K562 (cell line): Measurements from ENCODE around the gene VSTM2B.

Experiments
- BHLHE40 ChIP-seq: IDR thresholded peaks from 2 replicates; pipeline ENCODE4 v1.6.1; 2011; ENCODE audit warnings: low read length, improper control_type of control experiment
- GABPA ChIP-seq: fragments of 200-800 bp; sonication (Bioruptor generic); conservative IDR thresholded peaks from 2 replicates; pipeline ENCODE4 v1.6.1; 2016; ENCODE audit warnings: low read depth, missing genetic modification characterization, missing compliant biosample characterization
- JUND ChIP-seq, 2 experiments: IDR thresholded peaks; 2 replicates in 1 of 2; 3 replicates in 1 of 2; pipeline ENCODE4 v1.6.1; 2011; ENCODE audit warnings: borderline replicate concordance in 2 of 2, low read depth in 2 of 2, low read length in 2 of 2, improper control_type of control experiment in 1 of 2, missing biosample characterization in 1 of 2, missing genetic modification characterization in 1 of 2, missing genetic modification reagents in 1 of 2
- MYNN ChIP-seq, 2 experiments: sonication (generic); formaldehyde crosslinking in 1 of 2; IDR thresholded peaks; 2 replicates each; pipeline versions ENCODE4 v1.5.0 to v1.6.1; 2016 to 2020; ENCODE audit warnings: antibody characterized with exemption in 1 of 2, missing genetic modification reagents in 1 of 2
- NFE2L1 ChIP-seq: fragments of 450-650 bp; IDR thresholded peaks from 2 replicates; pipeline ENCODE4 v1.6.1; 2016; ENCODE audit warnings: missing genetic modification characterization, low read depth, mild to moderate bottlenecking, missing compliant biosample characterization, moderate library complexity, borderline replicate concordance
- PRPF4 ChIP-seq: fragments of 200-400 bp; formaldehyde crosslinking; IDR thresholded peaks from one replicate; pipeline ENCODE4 v1.6.1; 2017; ENCODE audit warnings: low read length, low read depth, mild to moderate bottlenecking; ENCODE audit not compliant: insufficient read depth, poor library complexity, severe bottlenecking
- SNRNP70 ChIP-seq: fragments of 200-400 bp; formaldehyde crosslinking; optimal IDR thresholded peaks from 2 replicates; pipeline ENCODE3; 2017; ENCODE audit warnings: low read depth, low read length
- SPI1 ChIP-seq: IDR thresholded peaks from 2 replicates; pipeline ENCODE4 v1.6.1; 2011; ENCODE audit warnings: low read depth, low read length, control low read depth, borderline replicate concordance
- TCF7 ChIP-seq: sonication (generic); IDR thresholded peaks from 2 replicates; pipeline ENCODE4 v1.6.1; 2016; ENCODE audit warnings: antibody characterized with exemption, borderline replicate concordance
- ZSCAN32 ChIP-seq: fragments of 450-650 bp; formaldehyde crosslinking; IDR thresholded peaks from 2 replicates; pipeline ENCODE4 v1.4.0; 2020; ENCODE audit warnings: mild to moderate bottlenecking, moderate library complexity
- TF ChIP-seq, protein P1 (sequence below), 3 experiments: IDR thresholded peaks in 2 of 3; conservative IDR thresholded peaks in 1 of 3; 2 replicates each; pipeline ENCODE4 v1.5.1; 2011 to 2012; ENCODE audit warnings: low read length in 3 of 3, mild to moderate bottlenecking in 3 of 3, control low read depth in 2 of 3, improper control_type of control experiment in 1 of 3, inconsistent platforms in 1 of 3, low read depth in 1 of 3, mixed read lengths in 1 of 3, moderate library complexity in 1 of 3; ENCODE audit not compliant: insufficient read depth in 2 of 3
- TF ChIP-seq, protein P2 (sequence below): fragments of 250-450 bp; sonication (Bioruptor Pico); IDR thresholded peaks from 2 replicates; pipeline ENCODE4 v1.4.0; 2020
- TF ChIP-seq, protein P3 (sequence below): IDR thresholded peaks from 3 replicates; pipeline ENCODE4 v1.6.1; 2011; ENCODE audit warnings: borderline replicate concordance, mild to moderate bottlenecking; ENCODE audit not compliant: insufficient read length, insufficient read depth
- TF ChIP-seq, protein P4 (sequence below): fragments of 250-450 bp; sonication (Bioruptor Pico); IDR thresholded peaks from 2 replicates; pipeline ENCODE4 v1.5.1; 2021; ENCODE audit warnings: mild to moderate bottlenecking

DNA sequence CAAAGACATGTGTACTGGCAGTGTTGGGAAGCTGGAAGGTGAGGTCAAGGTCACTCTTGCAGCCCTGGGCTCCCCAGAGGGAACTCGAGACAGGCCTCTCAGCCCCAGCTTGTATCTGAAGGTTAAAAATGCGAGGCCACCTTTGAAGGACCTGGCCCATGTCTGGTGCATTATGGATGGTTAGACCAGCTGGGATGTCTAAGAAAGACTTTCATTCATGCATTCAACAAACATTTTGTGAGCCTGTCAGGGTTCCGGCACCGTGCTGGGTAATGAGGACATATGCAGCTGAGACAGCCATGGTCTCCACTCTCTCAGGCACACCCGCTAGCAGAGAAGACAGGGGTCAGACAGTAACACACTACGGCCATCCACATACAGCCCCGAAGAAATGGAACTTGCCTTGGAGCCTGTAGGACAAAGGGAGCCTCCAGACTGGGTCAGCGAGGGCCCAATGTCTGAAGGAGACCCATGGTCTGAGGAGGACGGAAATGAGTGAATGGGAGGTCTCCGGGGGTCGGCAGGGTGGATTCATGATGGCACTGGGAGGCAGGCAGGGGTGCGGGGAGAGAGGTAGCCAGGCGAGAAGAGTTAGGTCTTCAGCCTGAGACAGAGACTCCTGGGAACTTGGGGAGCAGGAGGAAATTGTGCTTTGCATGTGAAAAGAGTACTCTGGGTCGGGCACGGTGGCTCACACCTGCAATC is 19.0 kb downstream of the VSTM2B start:
- no peak for TF ChIP-seq GABPA
- TF ChIP-seq SNRNP70 = no peak
- TF ChIP-seq, protein P1, sequence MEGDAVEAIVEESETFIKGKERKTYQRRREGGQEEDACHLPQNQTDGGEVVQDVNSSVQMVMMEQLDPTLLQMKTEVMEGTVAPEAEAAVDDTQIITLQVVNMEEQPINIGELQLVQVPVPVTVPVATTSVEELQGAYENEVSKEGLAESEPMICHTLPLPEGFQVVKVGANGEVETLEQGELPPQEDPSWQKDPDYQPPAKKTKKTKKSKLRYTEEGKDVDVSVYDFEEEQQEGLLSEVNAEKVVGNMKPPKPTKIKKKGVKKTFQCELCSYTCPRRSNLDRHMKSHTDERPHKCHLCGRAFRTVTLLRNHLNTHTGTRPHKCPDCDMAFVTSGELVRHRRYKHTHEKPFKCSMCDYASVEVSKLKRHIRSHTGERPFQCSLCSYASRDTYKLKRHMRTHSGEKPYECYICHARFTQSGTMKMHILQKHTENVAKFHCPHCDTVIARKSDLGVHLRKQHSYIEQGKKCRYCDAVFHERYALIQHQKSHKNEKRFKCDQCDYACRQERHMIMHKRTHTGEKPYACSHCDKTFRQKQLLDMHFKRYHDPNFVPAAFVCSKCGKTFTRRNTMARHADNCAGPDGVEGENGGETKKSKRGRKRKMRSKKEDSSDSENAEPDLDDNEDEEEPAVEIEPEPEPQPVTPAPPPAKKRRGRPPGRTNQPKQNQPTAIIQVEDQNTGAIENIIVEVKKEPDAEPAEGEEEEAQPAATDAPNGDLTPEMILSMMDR (IDR thresholded peaks at IDR 0.05 in 2 of 3, conservative IDR thresholded peaks at IDR 0.05 in 1 of 3; ENCODE audit: insufficient read depth in 2 of 3, low read depth in 1 of 3, low read length in 3 of 3) = no peak
- no peak for TF ChIP-seq JUND (IDR thresholded peaks at IDR 0.05; ENCODE audit: borderline replicate concordance, low read depth, low read length)
- TF ChIP-seq JUND (tag; IDR thresholded peaks at IDR 0.05; ENCODE audit: borderline replicate concordance, low read depth, low read length) = no peak
- TF ChIP-seq TCF7 = no peak
- TF ChIP-seq SPI1 = no peak
- TF ChIP-seq PRPF4 = no peak
- TF ChIP-seq MYNN (IDR thresholded peaks at IDR 0.05) = no peak
- no peak for TF ChIP-seq MYNN (CRISPR knock-in tag; IDR thresholded peaks at IDR 0.05)
- TF ChIP-seq ZSCAN32 (CRISPR knock-in tag) = no peak
- TF ChIP-seq, protein P2, sequence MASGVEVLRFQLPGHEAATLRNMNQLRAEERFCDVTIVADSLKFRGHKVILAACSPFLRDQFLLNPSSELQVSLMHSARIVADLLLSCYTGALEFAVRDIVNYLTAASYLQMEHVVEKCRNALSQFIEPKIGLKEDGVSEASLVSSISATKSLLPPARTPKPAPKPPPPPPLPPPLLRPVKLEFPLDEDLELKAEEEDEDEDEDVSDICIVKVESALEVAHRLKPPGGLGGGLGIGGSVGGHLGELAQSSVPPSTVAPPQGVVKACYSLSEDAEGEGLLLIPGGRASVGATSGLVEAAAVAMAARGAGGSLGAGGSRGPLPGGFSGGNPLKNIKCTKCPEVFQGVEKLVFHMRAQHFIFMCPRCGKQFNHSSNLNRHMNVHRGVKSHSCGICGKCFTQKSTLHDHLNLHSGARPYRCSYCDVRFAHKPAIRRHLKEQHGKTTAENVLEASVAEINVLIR (CRISPR knock-in tag) = no peak
- TF ChIP-seq BHLHE40 = no peak
- no peak for TF ChIP-seq NFE2L1 (tag)
- TF ChIP-seq, protein P3, sequence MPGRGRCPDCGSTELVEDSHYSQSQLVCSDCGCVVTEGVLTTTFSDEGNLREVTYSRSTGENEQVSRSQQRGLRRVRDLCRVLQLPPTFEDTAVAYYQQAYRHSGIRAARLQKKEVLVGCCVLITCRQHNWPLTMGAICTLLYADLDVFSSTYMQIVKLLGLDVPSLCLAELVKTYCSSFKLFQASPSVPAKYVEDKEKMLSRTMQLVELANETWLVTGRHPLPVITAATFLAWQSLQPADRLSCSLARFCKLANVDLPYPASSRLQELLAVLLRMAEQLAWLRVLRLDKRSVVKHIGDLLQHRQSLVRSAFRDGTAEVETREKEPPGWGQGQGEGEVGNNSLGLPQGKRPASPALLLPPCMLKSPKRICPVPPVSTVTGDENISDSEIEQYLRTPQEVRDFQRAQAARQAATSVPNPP = no peak
- TF ChIP-seq, protein P4, sequence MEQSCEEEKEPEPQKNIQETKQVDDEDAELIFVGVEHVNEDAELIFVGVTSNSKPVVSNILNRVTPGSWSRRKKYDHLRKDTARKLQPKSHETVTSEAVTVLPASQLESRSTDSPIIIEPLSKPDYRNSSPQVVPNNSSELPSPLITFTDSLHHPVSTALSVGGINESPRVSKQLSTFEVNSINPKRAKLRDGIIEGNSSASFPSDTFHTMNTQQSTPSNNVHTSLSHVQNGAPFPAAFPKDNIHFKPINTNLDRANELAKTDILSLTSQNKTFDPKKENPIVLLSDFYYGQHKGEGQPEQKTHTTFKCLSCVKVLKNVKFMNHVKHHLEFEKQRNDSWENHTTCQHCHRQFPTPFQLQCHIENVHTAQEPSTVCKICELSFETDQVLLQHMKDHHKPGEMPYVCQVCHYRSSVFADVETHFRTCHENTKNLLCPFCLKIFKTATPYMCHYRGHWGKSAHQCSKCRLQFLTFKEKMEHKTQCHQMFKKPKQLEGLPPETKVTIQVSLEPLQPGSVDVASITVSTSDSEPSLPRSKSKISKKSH (CRISPR knock-in tag) = no peak
